ENCODE results near the gene YPEL5. TPM values are rescaled to one million over a fixed set of nuclear protein-coding genes. Genes with fewer than 3 reads are reported as not detected.

The YPEL5 gene
- total RNA-seq, 1 experiment from 2014 or later, result 27.3 TPM

- DNase-seq (ENCODE audit: low spot score), result no peak
- no peak for ATAC-seq
- H3K27me3 Mint-ChIP-seq (ENCODE audit: low read depth), result no peaks in the 10 kb centered on the region
- ChIA-PET CTCF (no interaction called here), POLR2A (no interaction called here)
- TF ChIP-seq TCF7 (CRISPR knock-in tag; IDR thresholded peaks at IDR 0.05; ENCODE audit: low read depth) (no peak), ZSCAN18 (CRISPR knock-in tag; IDR thresholded peaks at IDR 0.05) (no peak), ZNF532 (CRISPR knock-in tag; IDR thresholded peaks at IDR 0.05; ENCODE audit: borderline replicate concordance) (no peak), ZNF263 (CRISPR knock-in tag; IDR thresholded peaks at IDR 0.05; ENCODE audit: low read depth) (no peak), NFE2L1 (CRISPR knock-in tag; IDR thresholded peaks at IDR 0.05) (no peak), MYBL2 (CRISPR knock-in tag; IDR thresholded peaks at IDR 0.05) (no peak), RORB (CRISPR knock-in tag; IDR thresholded peaks at IDR 0.05) (no peak), USF1 (CRISPR knock-in tag; IDR thresholded peaks at IDR 0.05) (no peak), ATF6 (CRISPR knock-in tag; IDR thresholded peaks at IDR 0.05) (no peak), PRDM15 (CRISPR knock-in tag; IDR thresholded peaks at IDR 0.05) (no peak), CREM (CRISPR knock-in tag; IDR thresholded peaks at IDR 0.05) (no peak)
- peaks cover 11% of the 10 kb centered on the region for H3K4me1 Mint-ChIP-seq
- H3K27ac Mint-ChIP-seq, result no peak overlapping the region
- no peaks in the 10 kb centered on the region for H3K36me3 Mint-ChIP-seq
- H3K4me3 Mint-ChIP-seq, result no peak overlapping the region
- H3K9me3 Mint-ChIP-seq, result no peaks in the 10 kb centered on the region
These were observed 38.6 kb upstream of the YPEL5 start for GRCh38 chr2:30108192-30108591.

- Mint-ChIP-seq H3K4me3 (no peak overlapping the region), H3K9me3 (no peaks in the 10 kb centered on the region), H3K36me3 (no peaks in the 10 kb centered on the region), H3K27me3 (ENCODE audit: low read depth) (no peaks in the 10 kb centered on the region), H3K4me1 (peaks cover 10% of the 10 kb centered on the region), H3K27ac (no peak overlapping the region)
- ATAC-seq (no peak), DNase-seq (ENCODE audit: low spot score) (no peak)
- TF ChIP-seq E2F5 (CRISPR knock-in tag; IDR thresholded peaks at IDR 0.05) (no peak), SMAD4 (CRISPR knock-in tag; IDR thresholded peaks at IDR 0.05) (no peak), NR1H2 (CRISPR knock-in tag; IDR thresholded peaks at IDR 0.05) (no peak), SMAD3 (CRISPR knock-in tag; IDR thresholded peaks at IDR 0.05; ENCODE audit: borderline replicate concordance) (no peak), ZNF317 (CRISPR knock-in tag; IDR thresholded peaks at IDR 0.05; ENCODE audit: borderline replicate concordance, low read depth) (no peak), AR (CRISPR knock-in tag; IDR thresholded peaks at IDR 0.05) (no peak), ZNF671 (CRISPR knock-in tag; IDR thresholded peaks at IDR 0.05) (no peak)
- POLR2A ChIA-PET, result no interaction called here
- CTCF ChIA-PET, result no interaction called here
These were observed 38.0 kb upstream of the YPEL5 start for GRCh38 chr2:30108851-30109250.

Data from WTC11 (cell line).